NAMALWA (cell line): ENCODE results near the gene PPP1R14C.

Experiments
- DNase-seq: peaks from one replicate; pipeline ENCODE4 v3.0.0-alpha.2; 2015; ENCODE audit warnings: low spot score

Gene PPP1R14C

DNA sequence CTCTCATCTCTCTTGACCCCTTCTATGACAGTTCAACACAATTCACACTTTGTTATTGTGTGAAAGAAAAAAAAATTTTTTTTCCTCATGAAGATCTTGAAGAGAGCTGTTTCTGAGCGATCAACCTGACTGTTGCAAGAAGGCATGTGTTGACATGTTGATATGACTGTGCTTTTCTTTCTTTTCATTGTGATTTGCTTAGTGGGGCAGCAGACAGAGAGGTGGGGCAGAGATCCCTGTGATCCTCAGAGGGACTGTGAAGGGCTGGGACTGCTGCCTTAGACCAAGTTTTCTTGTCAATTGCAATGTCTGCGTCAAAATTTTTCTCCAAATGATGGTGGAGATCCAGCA is 155.2 kb downstream of the PPP1R14C start:
- DNase-seq = no peak

DNA sequence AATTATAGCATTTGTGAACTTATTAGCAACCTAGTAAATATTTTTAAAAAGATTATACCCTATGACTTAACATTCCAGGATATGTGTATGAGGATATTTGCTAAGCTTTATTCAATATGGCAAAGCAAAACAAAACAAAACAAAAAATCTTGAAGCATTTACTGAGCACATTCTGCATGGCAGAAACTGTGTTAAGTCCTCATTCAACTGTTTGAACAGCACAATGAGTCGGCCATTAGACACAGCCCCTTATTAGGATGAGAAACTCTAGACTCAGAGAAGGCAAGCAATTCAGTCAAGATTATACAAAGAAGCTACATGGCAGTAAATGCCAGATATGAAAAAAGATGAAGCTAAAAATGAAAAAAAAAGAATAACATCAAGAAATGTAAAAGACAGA is 155.8 kb downstream of the PPP1R14C start:
- DNase-seq = no peak
